Spinal cord (tissue), 10 donors: ENCODE data around the gene VAV3. TPM values are rescaled to one million over a fixed set of nuclear protein-coding genes. Genes with fewer than 3 reads are reported as not detected.

Experiments
- DNase-seq, 6 donors: peaks; one replicate each; pipeline versions ENCODE4 v3.0.0 to v3.0.0-alpha.2; 2013 to 2015; ENCODE audit warnings: low spot score in 6 of 6, low read depth in 4 of 6
- H3K27ac ChIP-seq: one replicate; pipeline ENCODE4 v1.5.1; 2013; ENCODE audit warnings: low read depth, low read length, control low read depth
- H3K27me3 ChIP-seq: one replicate; pipeline ENCODE4 v1.6.1; 2013; ENCODE audit warnings: low read length; ENCODE audit not compliant: control insufficient read depth, insufficient read depth
- H3K36me3 ChIP-seq: one replicate; pipeline ENCODE4 v1.6.1; 2013; ENCODE audit warnings: low read length; ENCODE audit not compliant: control insufficient read depth, insufficient read depth
- H3K4me1 ChIP-seq: one replicate; pipeline ENCODE4 v1.6.1; 2013; ENCODE audit warnings: low read length; ENCODE audit not compliant: control insufficient read depth, insufficient read depth
- H3K4me3 ChIP-seq: one replicate; pipeline ENCODE4 v1.5.1; 2013; ENCODE audit warnings: low read depth, low read length, control low read depth
- H3K9me3 ChIP-seq: one replicate; pipeline ENCODE4 v1.6.1; 2013; ENCODE audit warnings: low read length; ENCODE audit not compliant: control insufficient read depth, insufficient read depth
- WGBS: methylation state at CpG from one replicate; pipeline ENCODE4 v1.1.5; 2013; ENCODE audit warnings: missing lambda C conversion rate; ENCODE audit not compliant: insufficient coverage; 5-methylcytosine and 5-hydroxymethylcytosine counted together
- polyA plus RNA-seq, 2 donors: library from polyadenylated mRNA; unstranded; fragments of 120-200 nt; gene quantifications; one replicate each; pipeline ENCODE4 v1.2.1, GENCODE V29; 2013; ENCODE audit not compliant: insufficient read length in 2 of 2
- total RNA-seq, 2 donors: library from RNA; depleted of rRNA in 1 of 2; stranded (reverse); fragments of 120-200 nt in 1 of 2; fragments of >200 nt in 1 of 2; gene quantifications; one replicate each; pipeline versions ENCODE4 v1.2.3 to v1.2.4, GENCODE V29; 2013 to 2014
- donor health status: healthy.

Gene VAV3
- total and polyA plus RNA-seq, 4 donors: 6.1 to 13.6 (median 9.2) TPM

- WGBS: 100% methylated on average over 1 of the region's 3 CpGs
Observed at GRCh38 chr1:107926436-107927080, 38.4 kb downstream of the VAV3 start.

GRCh38 chr1:107925565-107925964 is 39.4 kb downstream of the VAV3 start:
- H3K4me3 ChIP-seq: no peak overlapping the region
- no CpG with 5 or more reads among the region's 1 CpG for WGBS
- H3K27ac ChIP-seq: no peak overlapping the region
- no peaks in the 10 kb centered on the region for H3K36me3 ChIP-seq
- no peak for DNase-seq
- no peaks in the 10 kb centered on the region for H3K4me1 ChIP-seq
- H3K9me3 ChIP-seq: no peaks in the 10 kb centered on the region
- no peaks in the 10 kb centered on the region for H3K27me3 ChIP-seq

More at GRCh38 chr1:107926436-107927080, 38.4 kb downstream of the VAV3 start:
- H3K36me3 ChIP-seq: no peaks in the 10 kb centered on the region
- no peaks in the 10 kb centered on the region for H3K4me1 ChIP-seq
- no peak overlapping the region for H3K27ac ChIP-seq
- no peaks in the 10 kb centered on the region for H3K9me3 ChIP-seq
- DNase-seq: peak in 1 of 6 donors; percentile 7
- no peak overlapping the region for H3K4me3 ChIP-seq
- H3K27me3 ChIP-seq: no peaks in the 10 kb centered on the region

- H3K4me1 ChIP-seq: no peaks in the 10 kb centered on the region
- no peaks in the 10 kb centered on the region for H3K9me3 ChIP-seq
- 92% methylated on average over 6 of the region's 6 CpGs for WGBS
- H3K27me3 ChIP-seq: no peaks in the 10 kb centered on the region
- DNase-seq: no peak
- H3K27ac ChIP-seq: no peak overlapping the region
- no peak overlapping the region for H3K4me3 ChIP-seq
- no peaks in the 10 kb centered on the region for H3K36me3 ChIP-seq
Observed at GRCh38 chr1:107920999-107921398, 44.0 kb downstream of the VAV3 start.

- H3K4me3 ChIP-seq: no peak overlapping the region
- DNase-seq: no peak
- no peak overlapping the region for H3K27ac ChIP-seq
- no peaks in the 10 kb centered on the region for H3K36me3 ChIP-seq
- H3K27me3 ChIP-seq: no peaks in the 10 kb centered on the region
- no CpG with 5 or more reads among the region's 1 CpG for WGBS
- H3K4me1 ChIP-seq: no peaks in the 10 kb centered on the region
- no peaks in the 10 kb centered on the region for H3K9me3 ChIP-seq
Observed at GRCh38 chr1:107920561-107920960, 44.4 kb downstream of the VAV3 start.

- Histone ChIP-seq H3K4me1 (no peaks in the 10 kb centered on the region), H3K4me3 (no peak overlapping the region), H3K9me3 (no peaks in the 10 kb centered on the region), H3K27ac (no peak overlapping the region), H3K27me3 (no peaks in the 10 kb centered on the region), H3K36me3 (no peaks in the 10 kb centered on the region)
- no CpG with 5 or more reads among the region's 4 CpGs for WGBS
- DNase-seq: no peak
Observed at GRCh38 chr1:107919953-107920352, 45.0 kb downstream of the VAV3 start.

GRCh38 chr1:107914119-107914765 is 50.7 kb downstream of the VAV3 start:
- Histone ChIP-seq H3K27ac (no peak overlapping the region), H3K4me1 (no peaks in the 10 kb centered on the region), H3K36me3 (no peaks in the 10 kb centered on the region), H3K4me3 (no peak overlapping the region), H3K9me3 (no peaks in the 10 kb centered on the region), H3K27me3 (no peaks in the 10 kb centered on the region)
- peak in 1 of 6 donors; percentile 37 for DNase-seq
- WGBS: 79% methylated on average over 4 of the region's 7 CpGs

GRCh38 chr1:107912656-107913055 is 52.3 kb downstream of the VAV3 start:
- DNase-seq: no peak
- WGBS: no CpG with 5 or more reads among the region's 1 CpG

GRCh38 chr1:107900090-107900945 is 64.7 kb downstream of the VAV3 start:
- Histone ChIP-seq H3K9me3 (no peaks in the 10 kb centered on the region), H3K27me3 (no peaks in the 10 kb centered on the region), H3K36me3 (no peaks in the 10 kb centered on the region), H3K4me3 (no peak overlapping the region), H3K27ac (no peak overlapping the region), H3K4me1 (no peaks in the 10 kb centered on the region)
- 90% methylated on average over 3 of the region's 6 CpGs for WGBS
- DNase-seq: no peak

More at GRCh38 chr1:107912656-107913055, 52.3 kb downstream of the VAV3 start:
- no peaks in the 10 kb centered on the region for H3K4me1 ChIP-seq
- H3K4me3 ChIP-seq: no peak overlapping the region
- H3K27me3 ChIP-seq: no peaks in the 10 kb centered on the region
- no peaks in the 10 kb centered on the region for H3K36me3 ChIP-seq
- H3K27ac ChIP-seq: no peak overlapping the region
- H3K9me3 ChIP-seq: no peaks in the 10 kb centered on the region

- Histone ChIP-seq H3K9me3 (no peaks in the 10 kb centered on the region), H3K4me3 (no peak overlapping the region), H3K27ac (no peak overlapping the region), H3K4me1 (no peaks in the 10 kb centered on the region), H3K27me3 (no peaks in the 10 kb centered on the region), H3K36me3 (no peaks in the 10 kb centered on the region)
- WGBS: no CpG with 5 or more reads among the region's 2 CpGs
- no peak for DNase-seq
Observed at GRCh38 chr1:107899655-107900054, 65.3 kb downstream of the VAV3 start.
